ENCODE data around the gene NT5DC3. TPM values are rescaled to one million over a fixed set of nuclear protein-coding genes. Genes with fewer than 3 reads are reported as not detected.
A peak's percentile ranks its signal among the peaks of the same experiment; 100 is the strongest.

Gene NT5DC3
- total and polyA plus RNA-seq, 2 of the 13 experiments (the other 11 are each of a cell fraction or from before 2014, with no cell fraction given) = 3.2 to 6.6 TPM

DNA sequence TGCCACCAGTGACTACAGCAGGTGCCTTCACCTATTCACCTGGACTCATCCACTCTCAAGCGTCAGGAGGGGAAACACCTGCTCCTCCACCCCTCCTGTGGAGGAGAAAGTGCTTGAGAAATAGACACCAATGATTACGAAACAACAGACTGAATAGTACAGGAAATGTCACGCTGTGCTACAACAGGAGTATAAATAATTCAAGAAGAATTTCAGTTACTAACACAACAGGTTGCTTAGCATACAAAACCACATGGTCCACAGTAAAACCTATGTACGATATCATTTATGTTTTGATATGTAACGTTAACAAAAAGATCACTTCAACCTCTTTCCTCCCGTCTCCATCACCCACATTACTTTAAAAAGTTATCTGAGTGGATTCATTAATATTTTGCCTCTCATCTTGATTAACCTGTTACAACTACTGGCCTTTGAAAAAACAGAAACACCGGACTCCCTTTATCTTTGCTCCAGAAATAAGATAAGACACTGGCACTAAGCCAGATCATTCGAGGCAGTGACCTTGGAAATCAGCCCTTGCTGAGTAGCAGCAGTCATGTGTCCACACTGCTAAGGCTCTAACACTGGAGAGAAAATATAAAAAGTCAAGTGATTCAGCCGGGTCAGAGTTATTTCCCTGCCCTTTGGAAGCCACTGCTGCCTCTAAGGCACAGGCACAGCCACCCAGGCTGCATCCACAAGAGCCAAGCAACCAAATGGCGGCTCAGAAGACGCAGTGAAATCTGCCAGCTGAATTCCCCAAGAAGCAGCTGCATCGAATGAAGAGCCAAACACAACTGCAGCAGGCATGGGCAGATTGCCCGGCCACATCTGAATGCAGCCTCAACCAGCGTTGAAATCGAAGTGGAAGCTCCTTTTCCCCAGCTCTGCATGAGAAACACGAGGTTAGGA is 40.9 kb downstream of the NT5DC3 start (continued):
- TF ChIP-seq, protein P1, sequence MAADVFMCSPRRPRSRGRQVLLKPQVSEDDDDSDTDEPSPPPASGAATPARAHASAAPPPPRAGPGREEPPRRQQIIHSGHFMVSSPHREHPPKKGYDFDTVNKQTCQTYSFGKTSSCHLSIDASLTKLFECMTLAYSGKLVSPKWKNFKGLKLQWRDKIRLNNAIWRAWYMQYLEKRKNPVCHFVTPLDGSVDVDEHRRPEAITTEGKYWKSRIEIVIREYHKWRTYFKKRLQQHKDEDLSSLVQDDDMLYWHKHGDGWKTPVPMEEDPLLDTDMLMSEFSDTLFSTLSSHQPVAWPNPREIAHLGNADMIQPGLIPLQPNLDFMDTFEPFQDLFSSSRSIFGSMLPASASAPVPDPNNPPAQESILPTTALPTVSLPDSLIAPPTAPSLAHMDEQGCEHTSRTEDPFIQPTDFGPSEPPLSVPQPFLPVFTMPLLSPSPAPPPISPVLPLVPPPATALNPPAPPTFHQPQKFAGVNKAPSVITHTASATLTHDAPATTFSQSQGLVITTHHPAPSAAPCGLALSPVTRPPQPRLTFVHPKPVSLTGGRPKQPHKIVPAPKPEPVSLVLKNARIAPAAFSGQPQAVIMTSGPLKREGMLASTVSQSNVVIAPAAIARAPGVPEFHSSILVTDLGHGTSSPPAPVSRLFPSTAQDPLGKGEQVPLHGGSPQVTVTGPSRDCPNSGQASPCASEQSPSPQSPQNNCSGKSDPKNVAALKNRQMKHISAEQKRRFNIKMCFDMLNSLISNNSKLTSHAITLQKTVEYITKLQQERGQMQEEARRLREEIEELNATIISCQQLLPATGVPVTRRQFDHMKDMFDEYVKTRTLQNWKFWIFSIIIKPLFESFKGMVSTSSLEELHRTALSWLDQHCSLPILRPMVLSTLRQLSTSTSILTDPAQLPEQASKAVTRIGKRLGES (CRISPR knock-in tag; IDR thresholded peaks at IDR 0.05; ENCODE audit: borderline replicate concordance) = no peak
- TF ChIP-seq CREB3 (CRISPR knock-in tag; IDR thresholded peaks at IDR 0.05) (no peak), HMGA1 (CRISPR knock-in tag; conservative IDR thresholded peaks at IDR 0.05) (no peak), LCORL (IDR thresholded peaks at IDR 0.05) (no peak), LCORL (CRISPR knock-in tag; IDR thresholded peaks at IDR 0.05) (no peak), GATAD2A (CRISPR knock-in tag; IDR thresholded peaks at IDR 0.05) (peak; percentile 54), NFRKB (IDR thresholded peaks at IDR 0.05) (no peak), JUND (CRISPR knock-in tag; IDR thresholded peaks at IDR 0.05) (no peak), ZBTB44 (CRISPR knock-in tag; IDR thresholded peaks at IDR 0.05) (no peak), HNRNPL (IDR thresholded peaks at IDR 0.05; ENCODE audit: low read depth, low read length) (no peak), SMAD3 (CRISPR knock-in tag; IDR thresholded peaks at IDR 0.05) (0 out of 2 replicates have a peak, but pooled peaks have one; percentile 21), SNAI1 (CRISPR knock-in tag; IDR thresholded peaks at IDR 0.05; ENCODE audit: borderline replicate concordance) (no peak), RELA (CRISPR knock-in tag; IDR thresholded peaks at IDR 0.05) (no peak), ZNF562 (CRISPR knock-in tag; IDR thresholded peaks at IDR 0.05; ENCODE audit: borderline replicate concordance) (no peak), ZNF431 (CRISPR knock-in tag; IDR thresholded peaks at IDR 0.05; ENCODE audit: borderline replicate concordance, low read depth) (no peak), SP2 (CRISPR knock-in tag; IDR thresholded peaks at IDR 0.05) (no peak), ZNF335 (CRISPR knock-in tag; IDR thresholded peaks at IDR 0.05) (no peak), IKZF5 (CRISPR knock-in tag; IDR thresholded peaks at IDR 0.05) (peak; percentile 58; the same call in 1 of the 2 replicates)
- TF ChIP-seq, protein P2, sequence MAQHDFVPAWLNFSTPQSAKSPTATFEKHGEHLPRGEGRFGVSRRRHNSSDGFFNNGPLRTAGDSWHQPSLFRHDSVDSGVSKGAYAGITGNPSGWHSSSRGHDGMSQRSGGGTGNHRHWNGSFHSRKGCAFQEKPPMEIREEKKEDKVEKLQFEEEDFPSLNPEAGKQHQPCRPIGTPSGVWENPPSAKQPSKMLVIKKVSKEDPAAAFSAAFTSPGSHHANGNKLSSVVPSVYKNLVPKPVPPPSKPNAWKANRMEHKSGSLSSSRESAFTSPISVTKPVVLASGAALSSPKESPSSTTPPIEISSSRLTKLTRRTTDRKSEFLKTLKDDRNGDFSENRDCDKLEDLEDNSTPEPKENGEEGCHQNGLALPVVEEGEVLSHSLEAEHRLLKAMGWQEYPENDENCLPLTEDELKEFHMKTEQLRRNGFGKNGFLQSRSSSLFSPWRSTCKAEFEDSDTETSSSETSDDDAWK (CRISPR knock-in tag; IDR thresholded peaks at IDR 0.05) = no peak
- TF ChIP-seq, protein P3, sequence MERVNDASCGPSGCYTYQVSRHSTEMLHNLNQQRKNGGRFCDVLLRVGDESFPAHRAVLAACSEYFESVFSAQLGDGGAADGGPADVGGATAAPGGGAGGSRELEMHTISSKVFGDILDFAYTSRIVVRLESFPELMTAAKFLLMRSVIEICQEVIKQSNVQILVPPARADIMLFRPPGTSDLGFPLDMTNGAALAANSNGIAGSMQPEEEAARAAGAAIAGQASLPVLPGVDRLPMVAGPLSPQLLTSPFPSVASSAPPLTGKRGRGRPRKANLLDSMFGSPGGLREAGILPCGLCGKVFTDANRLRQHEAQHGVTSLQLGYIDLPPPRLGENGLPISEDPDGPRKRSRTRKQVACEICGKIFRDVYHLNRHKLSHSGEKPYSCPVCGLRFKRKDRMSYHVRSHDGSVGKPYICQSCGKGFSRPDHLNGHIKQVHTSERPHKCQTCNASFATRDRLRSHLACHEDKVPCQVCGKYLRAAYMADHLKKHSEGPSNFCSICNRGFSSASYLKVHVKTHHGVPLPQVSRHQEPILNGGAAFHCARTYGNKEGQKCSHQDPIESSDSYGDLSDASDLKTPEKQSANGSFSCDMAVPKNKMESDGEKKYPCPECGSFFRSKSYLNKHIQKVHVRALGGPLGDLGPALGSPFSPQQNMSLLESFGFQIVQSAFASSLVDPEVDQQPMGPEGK (CRISPR knock-in tag; IDR thresholded peaks at IDR 0.05) = no peak

Measured in HepG2 (cell line).